HG02678 (cell line): ENCODE results near the gene ZCCHC24.

ENCODE experiments used
- ATAC-seq: cut with Tn5 transposase; IDR thresholded peaks from one replicate; pipeline ENCODE4 v1.9.1; 2021; ENCODE audit warnings: mild to moderate bottlenecking, moderate library complexity; ENCODE audit not compliant: unreplicated experiment

ZCCHC24 gene

GRCh38 chr10:79385804-79386531, 59.5 kb downstream of the ZCCHC24 start:
- ATAC-seq, result no peak

DNA sequence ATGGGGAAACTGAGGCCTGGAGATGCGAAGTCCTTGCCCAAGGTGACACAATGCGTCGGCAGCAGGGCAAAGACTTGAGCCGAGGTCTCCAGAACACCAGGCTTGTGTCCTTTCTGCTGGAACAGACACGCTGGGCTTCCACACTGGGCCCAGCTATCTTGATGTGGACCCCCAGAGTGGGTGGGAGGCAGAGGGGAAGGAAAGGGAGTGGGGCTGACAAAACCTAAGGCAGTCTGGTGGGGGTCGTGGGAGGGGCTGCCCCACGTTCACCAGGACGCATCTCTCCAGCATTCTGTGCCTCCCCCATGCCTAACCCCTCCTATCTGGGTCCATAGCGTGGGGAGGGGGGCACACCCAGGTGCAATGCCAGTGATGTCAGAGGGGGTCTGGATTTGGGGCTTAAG, 60.0 kb downstream of the ZCCHC24 start:
- no peak for ATAC-seq

GRCh38 chr10:79384773-79385391, 60.5 kb downstream of the ZCCHC24 start:
- ATAC-seq, result no peak

DNA sequence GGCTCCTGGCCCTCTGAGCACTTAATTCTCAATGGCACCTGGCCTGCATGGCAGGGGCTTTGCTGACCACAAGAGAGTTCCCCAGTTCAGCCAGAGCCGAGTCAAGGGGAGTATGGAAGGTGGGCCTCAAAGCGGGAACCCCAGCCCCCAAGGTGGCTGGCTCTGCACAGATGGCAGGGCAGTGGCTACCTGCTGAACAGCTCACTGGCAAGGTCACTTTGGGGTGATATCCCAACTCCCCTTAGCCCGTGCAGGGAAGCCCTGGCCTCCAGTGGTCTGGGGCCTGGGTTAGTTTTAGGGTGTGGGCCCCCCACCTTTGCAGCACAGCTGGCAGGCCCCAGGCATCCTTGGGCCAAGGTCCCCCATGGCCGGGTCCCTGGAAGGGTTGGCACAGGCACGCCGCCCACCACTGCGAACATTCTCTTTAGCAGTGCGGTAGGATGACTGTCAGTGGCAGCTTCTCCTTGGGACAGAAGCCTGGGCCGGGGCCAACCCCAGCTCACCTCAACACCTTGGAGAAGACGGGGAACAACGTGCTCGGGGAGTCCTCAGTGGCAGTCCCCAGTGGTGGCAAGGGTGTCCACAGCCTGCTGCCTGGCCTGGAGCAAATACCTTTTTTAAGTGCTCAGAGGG, 61.3 kb downstream of the ZCCHC24 start:
- ATAC-seq, result no peak

- ATAC-seq, result no peak
Measured at GRCh38 chr10:79382491-79382941, 62.9 kb downstream of the ZCCHC24 start.

DNA sequence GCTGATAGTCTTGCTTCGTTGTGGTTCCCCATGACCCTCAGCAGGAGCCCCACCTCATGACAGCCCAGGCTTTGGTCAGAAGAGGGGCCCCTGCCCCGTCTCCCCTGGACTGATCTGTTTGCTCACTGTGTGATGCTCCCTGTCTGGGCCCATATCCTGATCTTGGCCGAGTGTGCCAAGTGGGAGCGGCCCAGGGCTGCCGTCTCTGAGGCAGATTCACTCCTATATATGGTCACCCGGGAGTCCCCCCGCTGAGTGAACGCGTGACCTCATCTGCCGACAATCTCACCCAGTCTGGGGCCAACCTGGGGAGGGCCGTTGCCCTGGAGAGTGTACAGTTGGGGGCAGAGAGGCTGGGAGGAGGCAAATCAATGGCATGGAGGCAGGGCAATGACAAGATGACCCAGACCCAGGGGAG, 63.6 kb downstream of the ZCCHC24 start:
- no peak for ATAC-seq

GRCh38 chr10:79380946-79381721, 64.3 kb downstream of the ZCCHC24 start:
- ATAC-seq, result no peak

GRCh38 chr10:79380125-79380945, 65.1 kb downstream of the ZCCHC24 start:
- no peak for ATAC-seq

DNA sequence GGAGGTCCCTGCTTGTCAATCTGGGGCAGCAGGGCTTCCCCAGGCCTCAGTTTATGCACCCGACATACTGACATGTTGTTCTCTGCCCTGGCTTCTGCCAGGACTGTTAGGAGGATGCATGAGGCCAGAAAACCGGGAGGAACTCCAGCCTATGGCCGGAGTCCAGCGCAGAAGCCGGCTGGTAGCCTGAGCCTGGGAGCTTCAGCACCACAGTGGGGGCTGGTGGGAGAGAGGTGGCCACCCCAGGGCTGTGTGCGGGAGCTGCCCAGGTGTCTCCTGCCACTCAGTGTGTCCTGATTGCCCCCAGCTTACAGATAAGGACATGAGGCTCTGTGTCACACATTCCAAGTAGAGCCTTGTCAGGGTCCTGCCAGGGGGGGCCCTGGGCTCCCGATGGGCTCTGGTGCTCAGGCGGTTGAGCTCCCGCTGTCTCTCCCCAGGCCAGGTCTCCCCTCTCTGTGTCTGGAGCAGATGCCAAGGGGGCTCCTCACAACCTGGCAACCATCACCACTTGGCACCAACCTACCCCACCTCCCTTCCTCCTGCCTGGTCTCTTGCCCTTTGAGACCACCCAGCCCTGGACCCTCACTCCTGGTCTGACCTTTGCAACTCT, 65.8 kb downstream of the ZCCHC24 start:
- no peak for ATAC-seq

DNA sequence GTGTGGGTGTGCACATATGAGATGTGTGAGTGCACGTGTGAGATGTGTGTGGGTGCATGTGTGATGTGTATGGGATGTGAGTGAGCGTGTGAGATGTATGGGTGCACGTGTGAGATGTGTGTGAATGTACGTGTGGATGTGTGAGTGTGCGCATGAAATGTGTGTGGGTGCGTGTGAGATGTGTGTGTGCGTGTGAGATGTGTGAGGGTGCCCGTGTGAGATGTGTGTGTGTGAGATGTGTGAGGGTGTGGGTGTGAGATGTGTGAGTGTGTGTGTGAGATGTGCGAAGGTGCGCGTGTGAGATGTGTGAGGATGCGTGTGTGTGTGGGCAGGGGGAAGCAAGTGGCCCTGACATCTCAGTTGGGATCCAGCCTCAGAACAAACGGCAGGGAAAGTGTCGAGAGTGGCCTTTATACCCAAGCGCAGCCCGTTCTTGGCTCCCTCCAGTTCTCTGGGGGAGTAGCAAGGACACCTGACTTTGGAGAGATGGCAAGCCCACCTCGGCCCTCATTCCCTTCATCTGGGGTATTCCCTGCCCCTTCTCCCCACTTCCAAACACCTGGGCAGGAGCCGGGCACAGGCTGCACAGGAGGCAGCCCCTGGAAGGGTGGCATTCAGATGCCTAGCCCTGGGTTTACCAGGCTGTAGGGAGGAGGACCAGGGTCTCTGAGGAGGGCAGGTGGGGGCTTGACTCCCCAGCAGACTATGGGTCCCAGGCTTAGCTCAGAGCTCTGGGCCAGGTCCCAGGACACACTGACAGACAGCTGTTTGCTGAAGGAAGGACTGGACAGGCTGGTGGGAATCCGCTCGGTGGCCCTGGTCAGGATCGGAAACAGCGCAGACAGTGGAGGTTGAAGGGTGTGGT, 66.5 kb downstream of the ZCCHC24 start:
- no peak for ATAC-seq

GRCh38 chr10:79378383-79378646, 67.1 kb downstream of the ZCCHC24 start:
- ATAC-seq, result no peak

DNA sequence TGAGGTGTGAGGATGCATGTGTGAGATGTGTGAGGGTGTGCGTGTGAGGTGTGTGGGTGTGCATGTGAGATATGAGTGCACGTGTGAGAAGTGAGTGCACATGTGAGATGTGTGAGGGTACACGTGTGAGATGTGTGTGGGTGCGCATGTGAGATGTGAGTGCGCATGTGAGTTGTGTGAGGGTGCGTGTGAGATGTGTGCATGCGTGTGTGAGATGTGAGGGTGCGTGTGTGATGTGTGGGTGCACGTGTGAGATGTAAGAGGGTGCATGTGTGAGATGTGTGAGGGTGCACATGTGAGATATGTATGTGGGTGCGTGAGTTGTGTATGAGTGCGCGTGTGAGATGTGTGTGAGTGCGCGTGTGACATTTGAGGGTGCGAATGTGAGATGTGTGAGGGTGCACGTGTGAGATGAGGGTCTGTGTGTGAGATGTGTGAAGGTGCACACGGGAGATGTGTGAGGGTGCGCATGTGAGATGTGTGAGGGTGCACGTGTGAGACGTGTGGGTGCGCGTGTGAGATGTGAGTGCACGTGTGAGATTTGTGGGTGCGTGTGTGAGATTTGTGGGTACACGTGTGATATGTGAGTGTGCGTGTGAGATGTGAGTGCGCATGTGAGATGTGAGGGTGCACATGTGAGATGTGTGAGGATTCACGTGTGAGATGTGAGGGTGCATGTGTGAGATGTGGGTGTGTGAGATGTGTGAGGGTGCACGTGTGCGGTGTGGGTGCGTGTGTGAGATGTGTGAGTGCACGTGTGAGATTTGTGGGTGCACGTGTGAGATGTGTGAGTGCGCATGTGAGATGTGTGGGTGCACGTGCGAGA, 67.7 kb downstream of the ZCCHC24 start:
- no peak for ATAC-seq

DNA sequence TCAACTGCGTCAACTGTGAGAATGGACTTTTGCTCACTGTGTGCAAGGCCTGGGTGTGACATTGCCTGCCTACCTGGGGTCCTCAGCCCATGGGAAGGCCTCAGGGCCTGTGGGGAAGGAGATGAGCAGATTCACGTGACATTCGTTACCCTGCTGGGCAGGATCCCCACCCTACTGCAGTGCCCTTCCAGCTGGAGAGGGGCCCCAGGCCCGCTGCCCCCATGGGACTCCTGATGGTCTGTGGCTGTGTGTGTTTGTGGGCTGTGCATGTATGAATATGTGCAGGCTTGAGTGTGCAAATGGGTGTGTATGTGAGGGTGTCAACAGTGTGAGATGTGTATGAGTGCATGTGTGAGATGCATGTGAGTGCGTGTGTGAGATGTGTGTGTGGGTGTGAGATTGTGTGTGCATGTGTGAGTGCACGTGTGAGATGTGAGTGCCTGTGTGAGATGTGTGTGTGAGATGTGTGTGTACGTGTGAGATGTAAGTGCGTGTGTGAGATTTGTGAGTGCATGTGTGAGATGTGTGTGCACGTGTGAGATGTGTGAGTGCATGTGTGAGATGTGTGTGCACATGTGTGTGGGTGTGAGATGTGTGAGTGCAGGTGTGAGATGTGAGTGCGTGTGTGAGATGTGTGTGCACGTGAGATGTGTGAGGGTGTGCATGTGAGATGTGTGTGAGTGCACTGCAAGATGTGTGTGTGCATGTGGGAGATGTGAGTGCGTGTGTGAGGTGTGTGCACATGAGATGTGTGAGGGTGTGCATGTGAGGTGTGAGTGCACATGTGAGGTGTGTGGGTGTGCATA, 68.5 kb downstream of the ZCCHC24 start:
- ATAC-seq, result no peak

- ATAC-seq, result no peak
Measured at GRCh38 chr10:79376078-79376628, 69.3 kb downstream of the ZCCHC24 start.

- no peak for ATAC-seq
Measured at GRCh38 chr10:79375321-79376077, 69.9 kb downstream of the ZCCHC24 start.

DNA sequence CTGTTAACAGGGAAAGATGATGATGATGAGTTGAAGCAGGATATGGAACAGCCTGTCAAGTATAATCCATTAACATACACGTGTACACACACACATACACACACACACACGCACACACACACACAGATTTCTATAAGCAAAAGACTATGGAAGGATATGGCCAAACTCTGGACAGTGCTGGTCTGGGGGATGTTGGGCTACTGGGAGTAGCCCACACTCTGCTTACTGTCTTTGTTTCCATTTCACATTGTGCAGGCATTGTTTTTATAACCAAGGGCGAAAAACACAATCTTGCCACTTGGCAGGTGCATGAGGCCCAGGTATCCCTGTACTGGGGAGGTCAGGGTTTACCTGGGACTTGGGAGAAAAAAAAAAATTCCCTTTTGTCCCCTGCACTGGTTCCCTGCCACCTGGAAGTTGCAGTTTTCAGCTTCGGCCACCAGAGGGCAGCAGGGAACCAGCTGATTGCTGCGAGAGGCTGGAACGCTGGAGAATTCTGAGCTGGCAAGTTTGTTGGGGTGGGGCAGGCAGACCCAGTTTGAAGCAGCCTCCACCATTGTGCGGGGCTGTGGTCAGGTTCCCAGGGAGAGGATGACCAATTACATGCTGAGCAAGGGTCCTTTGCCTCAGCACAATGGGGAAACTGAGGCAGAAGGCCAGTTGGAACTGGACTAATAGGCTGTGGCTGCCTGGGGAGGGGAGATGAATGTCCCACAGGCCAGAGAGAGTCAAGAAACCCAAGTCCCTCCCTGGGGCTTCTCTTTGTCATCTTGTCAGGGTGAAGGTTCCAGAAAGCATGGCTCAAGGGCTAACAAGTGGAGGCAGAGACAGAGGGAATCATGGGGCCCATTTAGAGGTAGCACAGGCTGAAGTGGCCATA, 70.9 kb downstream of the ZCCHC24 start:
- no peak for ATAC-seq
